Ureter (tissue), 1 donor: ENCODE data around the gene ABCB10. TPM values are rescaled to one million over a fixed set of nuclear protein-coding genes. Genes with fewer than 3 reads are reported as not detected.
"Not testable (repeated sequence)": the region's sequence is repeated elsewhere in the genome, so short reads cannot be mapped to it uniquely, and the experiment has no call there.

Experiments
- DNase-seq: peaks from one replicate; pipeline ENCODE4 v3.0.0-alpha.2; 2020; ENCODE audit warnings: low spot score
- total RNA-seq: library from RNA; stranded (reverse); gene quantifications from one replicate; pipeline ENCODE4 v1.2.4, GENCODE V29; 2023
- donor health status: DM: yes; HTN: yes; CAD: no.

Gene ABCB10
- total RNA-seq, 1 donor from 2014 or later: 13.7 TPM

DNA sequence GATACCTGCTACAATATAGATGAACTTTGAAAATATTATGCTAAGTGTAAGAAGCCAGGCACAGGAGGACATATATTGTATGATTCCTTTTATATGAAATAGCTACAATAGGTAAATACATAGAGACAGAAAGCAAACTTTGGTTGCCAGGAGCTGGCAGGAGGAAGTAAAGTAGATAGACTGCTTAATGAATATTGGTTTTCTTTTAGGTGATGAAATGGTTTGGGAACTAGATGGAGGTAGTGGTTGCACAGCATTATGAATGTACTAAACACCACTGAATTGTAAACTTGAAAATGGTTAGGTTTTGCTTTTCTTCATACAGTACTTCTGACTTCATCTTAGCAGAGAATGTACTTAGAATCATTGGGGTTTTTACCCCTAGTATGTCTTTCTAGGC, 21.5 kb downstream of the ABCB10 start:
- no peak for DNase-seq

DNA sequence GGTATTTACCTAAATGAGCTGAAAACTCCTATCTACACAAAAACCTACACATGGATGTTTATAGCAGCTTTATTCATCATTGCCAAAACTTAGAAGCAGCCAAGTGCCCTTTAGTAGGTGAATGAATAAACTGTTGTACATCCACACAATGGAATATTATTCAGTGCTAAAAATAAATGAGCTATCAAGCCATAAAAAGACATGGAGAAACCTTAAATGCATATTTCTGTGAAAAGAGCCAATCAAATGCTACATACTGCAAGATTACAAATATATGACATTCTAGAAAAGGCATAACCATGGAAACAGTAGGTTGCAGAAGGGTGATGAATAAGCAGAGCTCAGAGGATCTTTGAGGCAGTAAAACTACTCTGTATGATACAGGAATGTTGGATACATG, 23.3 kb downstream of the ABCB10 start:
- no peak for DNase-seq

DNA sequence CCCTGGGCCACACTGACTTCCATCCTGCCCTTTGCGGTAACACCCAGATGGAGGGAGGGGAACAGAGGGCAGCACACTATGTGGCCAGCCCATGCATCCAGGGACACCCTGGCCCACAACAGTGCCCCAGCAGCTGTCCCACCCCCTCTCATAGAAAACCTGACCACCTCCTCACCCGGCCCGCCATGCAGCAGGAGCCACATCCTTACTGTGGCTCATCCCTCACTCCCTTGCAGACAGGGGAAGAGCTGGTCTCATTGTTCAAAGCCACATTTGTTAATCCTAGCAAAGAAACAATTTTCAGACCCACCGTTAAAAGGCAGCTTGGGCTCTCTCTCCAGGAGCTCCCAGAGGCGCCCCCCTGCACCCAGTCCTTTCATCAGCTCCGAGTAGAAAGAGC, 27.2 kb downstream of the ABCB10 start:
- no peak for DNase-seq

DNA sequence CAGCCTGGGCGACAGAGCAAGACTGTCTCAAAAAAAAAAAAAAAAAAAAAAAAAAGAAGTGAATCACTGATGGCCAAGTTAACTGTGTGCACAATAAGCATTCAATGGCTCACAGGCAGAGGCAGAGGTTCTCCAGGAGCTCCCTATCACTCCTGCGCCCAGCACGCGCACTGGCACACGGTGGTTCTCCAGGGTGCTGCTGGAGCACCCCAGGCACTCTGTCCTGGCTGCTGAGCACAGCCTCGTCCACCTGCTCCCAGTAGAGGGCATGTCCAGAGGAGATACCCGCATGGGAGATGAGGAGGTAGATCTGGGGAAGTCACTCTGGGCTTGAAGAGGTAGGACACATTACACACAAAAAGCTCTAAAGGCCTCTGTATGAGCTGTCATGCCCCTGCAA, 28.9 kb downstream of the ABCB10 start:
- DNase-seq: no peak

DNA sequence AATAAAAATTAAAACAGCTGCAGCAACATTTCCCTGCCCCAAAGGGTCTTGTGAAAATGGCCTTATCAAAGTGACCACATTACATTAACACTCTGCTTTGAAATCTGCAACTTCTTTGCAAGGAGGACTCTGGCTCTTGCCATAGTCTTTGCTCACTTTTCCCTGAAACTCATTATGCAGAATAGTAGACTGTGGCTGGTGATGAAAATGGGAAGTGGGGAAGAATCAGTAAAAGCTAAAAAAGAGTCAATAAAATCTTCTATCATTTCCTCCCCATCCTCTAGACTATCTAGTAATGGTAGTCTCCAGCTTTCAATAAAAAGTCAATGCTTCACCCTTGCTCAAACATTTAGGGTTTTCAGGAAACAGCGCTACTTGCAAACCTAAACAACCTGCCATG, 31.8 kb downstream of the ABCB10 start:
- no peak for DNase-seq

DNA sequence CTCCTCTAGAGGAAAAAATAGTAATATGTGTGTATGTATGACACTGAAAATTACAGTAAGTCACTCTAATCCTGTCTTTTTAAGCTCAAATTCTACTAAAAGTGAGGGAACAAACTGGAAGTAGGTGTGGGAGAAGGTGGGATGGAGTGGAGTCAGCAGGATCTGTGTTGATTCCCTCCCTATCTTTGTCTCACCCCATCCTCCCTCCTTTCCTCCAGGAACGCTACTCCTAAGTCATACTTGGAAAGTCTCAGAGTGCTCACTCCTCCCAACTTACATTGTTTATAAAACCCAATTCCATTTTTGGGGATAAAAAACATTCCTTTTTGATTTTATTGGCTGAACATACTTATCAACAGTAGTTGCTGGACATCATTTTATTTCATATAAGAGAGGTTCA, 35.5 kb downstream of the ABCB10 start:
- no peak for DNase-seq

DNA sequence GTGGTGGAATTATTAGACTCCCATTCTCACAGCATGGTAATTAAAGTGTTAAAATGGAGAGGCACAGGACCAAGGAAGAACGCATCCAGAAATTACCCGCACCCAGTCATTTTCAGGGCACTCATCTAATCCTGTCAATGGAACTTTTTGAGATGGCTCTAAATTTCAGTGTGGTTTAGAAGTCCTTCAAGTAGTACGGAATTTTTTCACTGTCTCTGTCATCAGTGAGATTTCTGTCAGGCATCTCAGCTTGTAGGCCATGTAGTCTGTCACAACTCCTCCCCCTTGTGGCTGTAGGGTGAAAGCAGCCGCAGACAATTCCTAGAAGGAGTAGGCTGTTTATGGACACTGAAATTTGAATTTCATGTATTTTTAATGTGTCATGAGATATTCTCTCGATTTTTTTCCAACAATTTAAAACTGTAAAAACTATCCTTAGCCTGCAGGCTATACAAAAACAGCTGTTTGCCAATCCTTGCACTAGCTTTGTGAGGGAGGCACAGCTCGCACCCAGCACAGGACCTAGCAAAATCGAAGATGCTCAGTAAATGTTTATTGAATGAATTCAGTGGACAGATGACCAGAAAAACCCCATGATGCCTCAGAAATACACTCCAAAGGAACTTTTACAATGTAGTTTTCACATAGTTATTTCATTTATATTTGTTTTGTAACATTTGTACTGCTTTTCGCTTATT, 43.8 kb downstream of the ABCB10 start:
- DNase-seq: peak; percentile 69

DNA sequence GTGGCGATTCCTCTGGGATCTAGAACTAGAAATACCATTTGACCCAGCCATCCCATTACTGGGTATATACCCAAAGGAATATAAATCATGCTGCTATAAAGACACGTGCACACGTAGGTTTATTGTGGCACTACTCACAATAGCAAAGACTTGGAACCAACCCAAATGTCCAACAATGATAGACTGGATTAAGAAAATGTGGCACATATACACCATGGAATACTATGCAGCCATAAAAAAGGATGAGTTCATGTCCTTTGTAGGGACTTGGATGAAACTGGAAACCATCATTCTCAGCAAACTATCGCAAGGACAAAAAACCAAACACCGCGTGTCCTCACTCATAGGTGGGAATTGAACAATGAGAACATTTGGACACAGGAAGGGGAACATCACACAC, 46.9 kb downstream of the ABCB10 start:
- not testable (repeated sequence) for DNase-seq

DNA sequence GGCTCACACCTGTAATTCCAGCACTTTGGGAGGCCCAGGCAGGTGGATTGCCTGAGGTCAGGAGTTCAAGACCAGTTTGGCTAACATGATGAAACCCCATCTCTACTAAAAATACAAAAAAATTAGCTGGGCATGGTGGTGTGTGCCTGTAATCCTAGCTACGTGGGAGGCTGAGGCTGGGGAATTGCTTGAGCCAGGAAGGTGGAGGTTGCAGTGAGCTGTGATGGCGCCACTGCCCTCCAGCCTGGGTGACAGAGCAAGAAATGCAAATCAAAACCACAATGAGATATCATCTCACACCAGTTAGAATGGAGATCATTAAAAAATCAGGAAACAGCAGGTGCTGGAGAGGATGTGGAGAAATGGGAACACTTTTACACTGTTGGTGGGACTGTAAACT, 47.3 kb downstream of the ABCB10 start:
- DNase-seq: not testable (repeated sequence)

DNA sequence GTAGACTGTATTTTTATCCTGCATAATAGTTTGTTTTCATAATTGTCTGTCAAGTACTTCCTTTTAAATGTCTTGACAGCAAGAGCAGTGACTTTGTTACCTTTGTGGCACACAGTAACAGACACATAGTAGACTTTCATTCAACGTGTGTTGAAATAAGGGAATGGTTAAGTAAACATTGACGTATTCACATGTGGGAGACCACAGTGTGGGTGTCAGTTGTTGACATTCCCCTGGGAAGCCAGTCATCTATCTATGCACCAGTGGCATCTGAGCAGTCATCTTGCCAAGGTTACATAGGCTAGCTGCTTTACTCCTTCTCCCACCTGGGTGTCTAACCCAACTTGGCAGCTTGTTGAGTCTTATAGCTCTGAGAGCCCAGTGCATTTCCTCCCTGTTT, 48.9 kb downstream of the ABCB10 start:
- DNase-seq: no peak

DNA sequence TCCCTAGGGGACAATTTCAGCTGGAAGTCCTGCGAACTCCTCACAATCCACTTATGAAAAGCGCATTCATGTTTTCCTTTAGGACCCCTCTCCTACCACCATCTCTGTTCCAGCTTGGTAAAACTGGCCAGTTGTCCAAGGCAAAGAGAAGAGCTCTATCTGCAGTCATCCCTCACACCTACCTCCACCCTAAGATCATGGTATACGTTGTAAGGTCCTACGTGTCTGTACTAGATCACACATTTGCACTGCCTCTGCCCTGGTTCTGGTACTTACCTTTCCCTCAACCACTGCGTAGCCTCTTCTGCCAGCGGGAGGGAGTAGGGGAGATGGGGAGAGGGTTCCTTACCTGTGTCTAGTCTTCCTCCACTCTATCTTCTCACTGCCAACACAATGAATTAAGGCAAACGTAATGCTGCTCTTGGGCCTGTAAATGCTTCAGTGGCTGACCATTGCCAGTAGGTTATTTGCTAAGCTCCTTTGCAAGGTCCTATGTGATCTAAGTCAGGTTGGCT, 49.6 kb downstream of the ABCB10 start:
- DNase-seq: no peak

DNA sequence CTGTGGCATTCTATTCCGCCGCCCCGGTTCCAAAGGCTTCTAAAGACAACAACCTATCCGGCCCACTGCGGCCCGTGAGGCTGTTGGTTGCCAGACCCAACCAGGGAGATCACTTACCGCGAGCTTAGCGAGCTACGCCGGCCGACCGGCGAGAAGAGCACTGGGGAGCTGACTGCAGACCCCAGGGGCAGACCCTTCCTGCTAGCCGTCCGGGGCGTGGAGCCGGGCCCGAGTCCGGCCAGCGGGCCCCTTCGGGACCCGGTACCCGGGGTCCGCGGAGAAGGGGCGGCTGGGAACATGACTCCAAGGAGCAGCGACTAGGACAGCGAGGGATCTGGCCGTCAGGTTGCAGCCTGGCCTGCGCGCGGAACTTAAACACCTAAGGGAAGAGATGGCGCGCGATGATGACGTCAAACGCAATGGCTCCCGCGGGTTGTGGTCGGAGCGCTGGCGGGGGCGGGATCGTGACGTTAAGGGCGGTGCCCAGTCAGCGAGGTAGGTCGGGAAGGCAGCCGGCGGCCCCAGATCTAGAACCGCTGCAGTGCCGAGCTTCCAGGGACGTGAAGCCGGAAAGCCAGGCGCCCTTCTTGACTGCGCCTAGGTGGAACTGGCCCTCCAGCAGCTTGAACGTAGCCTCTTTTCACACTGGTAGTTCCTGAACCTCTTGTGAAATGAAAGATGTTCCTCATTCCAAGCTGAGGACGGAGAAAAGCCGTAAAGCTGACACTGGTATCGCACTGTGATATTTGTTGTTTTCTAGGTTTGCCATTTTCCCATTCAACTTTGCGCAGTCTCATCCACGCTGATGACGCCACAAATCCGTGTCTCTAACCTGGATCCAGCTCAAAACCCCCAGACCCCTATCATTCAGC, 50.3 kb downstream of the ABCB10 start, which contains the start of gene NUP133:
TSS of gene NUP133 (minus strand) at position 391 of the 872 bp plus-strand sequence. CDS start at position 299, 92 bp downstream.
- DNase-seq: peak; percentile 100

DNA sequence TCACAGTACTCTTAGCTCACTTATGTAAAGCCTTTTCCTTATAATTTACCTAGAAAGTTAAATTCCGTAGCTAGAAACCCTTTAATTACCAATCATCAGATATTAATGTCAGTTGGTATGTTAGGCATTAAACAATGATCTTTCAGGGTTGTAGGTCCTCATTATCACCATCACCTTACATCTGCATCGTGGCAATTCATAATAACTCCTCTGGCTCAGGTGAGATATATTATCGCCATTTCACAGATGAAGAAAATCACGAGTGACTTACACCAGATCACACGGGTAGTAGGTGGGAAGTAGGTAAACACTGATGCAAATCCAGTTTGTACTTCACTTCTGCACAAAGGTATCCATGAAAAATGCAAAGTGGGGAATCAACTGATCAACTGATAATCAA, 51.0 kb downstream of the ABCB10 start:
- no peak for DNase-seq

DNA sequence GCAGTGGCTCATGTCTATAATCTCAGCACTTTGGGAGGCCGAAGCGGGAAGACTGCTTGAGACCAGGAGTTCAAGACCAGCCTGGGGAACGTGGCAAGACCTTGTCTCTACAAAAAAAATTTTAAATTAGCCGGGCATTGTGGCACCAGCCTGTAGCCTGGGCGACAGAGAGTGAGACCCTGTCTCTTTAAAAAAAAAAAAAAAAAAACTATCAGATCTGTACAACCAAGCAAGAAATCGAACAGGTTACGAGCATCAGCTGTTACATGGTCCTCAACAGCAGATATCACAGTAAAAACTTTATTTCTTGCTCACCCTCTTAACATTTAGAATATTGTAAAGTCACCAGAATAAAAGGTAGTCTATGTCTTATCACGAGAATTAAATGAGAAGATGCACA, 51.9 kb downstream of the ABCB10 start:
- DNase-seq: no peak

DNA sequence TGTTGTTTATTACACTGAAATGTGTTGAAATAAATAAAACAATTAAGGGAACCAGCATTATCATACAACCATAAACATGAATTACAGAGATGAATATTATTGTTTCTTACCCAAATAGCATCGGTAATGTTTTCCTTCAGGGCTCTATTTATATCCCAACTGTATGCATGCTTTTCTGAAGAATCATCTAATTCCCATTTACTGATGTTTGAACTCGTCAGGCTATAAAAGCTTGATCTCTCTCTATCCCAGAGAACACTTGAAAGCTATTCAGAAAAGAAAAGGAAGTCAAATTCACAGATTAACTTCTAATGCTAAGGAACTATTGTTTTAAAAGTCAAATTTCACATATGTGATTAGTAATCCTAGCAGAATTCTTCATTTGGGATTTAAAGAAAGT, 62.7 kb downstream of the ABCB10 start:
- no peak for DNase-seq

DNA sequence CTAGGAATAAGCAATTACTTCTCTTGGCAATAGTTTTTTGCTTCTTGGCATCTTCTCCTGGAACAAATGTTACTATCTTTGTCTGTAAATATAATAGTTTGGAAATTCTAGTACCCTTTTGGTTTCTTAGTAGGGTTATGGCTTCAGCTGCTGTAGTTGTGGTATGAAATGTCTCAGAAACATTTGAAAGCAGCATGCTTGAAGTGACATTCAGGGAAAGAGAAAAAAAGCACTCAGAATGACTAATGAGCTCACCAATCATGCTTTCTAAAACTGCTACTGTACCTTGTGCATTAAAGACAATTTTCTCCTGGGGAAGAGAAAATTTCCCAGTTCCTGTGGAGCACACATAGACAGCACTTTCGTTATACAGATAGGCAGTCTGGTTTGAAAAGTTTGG, 71.3 kb downstream of the ABCB10 start:
- DNase-seq: no peak

DNA sequence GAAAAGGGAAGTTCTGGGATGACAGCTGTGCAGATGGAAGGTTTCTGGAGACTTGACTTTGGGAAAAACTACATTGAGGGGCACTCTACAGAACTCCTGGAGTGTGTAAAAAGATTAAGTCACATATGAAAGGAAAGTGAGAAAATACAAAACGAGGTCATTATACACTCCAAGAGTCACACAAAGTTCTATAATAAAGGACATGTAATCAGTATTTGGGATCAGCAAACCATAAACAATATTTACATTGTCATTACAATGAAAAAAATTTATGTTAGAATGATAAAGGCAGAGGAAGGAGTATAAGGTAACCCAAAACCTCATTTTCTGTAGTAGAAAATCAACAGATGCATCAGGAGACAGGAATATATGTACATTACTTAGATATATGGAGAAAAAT, 73.2 kb downstream of the ABCB10 start:
- no peak for DNase-seq

DNA sequence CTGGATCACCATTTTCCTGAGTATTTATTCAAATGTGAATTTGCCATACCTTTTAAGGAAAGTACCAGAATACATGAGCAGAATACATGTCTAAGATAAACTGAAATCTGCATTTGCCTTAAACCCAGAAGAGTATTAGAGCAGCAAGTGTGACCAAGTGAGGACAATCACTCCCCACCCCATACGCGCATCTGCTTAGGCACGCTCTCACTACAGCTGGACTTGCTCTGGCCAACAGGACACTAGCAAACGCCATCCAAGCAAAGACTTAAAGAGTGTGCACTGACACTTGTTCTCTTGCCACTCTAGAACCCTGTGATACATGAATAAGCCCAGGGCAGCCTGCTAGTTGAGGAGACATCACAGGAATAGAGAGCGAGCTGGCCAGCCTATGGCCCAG, 76.0 kb downstream of the ABCB10 start:
- no peak for DNase-seq

DNA sequence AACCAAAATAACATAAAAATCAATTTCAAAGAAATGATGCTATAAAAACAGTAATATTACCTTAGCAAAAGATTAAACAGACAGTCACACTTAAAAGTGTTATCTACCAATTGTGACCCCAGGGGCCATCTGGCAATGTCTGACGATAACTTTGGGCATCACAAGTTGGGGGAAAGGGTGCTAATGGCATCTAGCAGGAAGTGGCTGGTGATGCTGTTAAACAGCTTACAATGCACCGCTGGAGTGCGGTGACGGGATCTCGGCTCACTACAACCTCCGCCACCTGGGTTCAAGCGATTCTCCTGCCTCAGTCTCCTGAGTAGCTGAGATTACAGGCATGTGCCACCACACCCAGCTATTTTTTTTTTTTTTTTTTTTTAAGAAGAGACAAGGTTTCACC, 78.0 kb downstream of the ABCB10 start:
- no peak for DNase-seq

DNA sequence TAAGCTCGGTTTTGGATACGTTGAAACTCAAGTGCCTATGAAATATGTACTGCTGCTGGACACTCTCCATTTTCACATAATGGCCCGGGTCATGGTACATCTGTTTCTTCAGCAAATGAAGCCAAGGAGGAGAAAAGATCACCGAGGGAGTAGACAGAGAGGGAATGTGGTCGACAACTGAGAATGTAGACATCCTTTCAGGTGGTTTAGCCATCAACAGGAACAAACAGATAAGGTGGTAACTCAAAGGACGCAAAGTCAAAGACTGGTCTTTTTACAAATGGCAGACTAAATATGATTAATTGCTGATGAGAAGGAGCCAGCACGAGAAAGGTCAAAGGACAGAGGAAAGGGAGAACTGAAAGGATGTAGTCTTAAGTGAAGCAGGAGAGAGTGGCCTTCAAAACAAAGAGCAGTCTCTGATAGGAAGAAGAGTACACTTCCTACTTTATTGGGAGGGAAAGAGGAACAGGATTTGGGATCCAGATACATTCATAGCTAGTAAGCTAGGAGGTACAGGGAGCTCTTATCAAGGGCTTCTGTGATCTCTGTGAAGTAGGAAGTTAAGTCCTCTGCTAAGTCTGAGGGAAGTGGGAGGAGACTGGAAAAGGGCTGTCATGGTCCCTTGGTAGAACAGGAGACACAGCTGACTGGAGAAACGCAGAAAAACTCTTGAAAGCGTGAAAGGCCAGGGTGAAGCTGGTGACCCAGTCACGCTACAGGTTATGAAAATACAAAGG, 78.7 kb downstream of the ABCB10 start:
- no peak for DNase-seq

DNA sequence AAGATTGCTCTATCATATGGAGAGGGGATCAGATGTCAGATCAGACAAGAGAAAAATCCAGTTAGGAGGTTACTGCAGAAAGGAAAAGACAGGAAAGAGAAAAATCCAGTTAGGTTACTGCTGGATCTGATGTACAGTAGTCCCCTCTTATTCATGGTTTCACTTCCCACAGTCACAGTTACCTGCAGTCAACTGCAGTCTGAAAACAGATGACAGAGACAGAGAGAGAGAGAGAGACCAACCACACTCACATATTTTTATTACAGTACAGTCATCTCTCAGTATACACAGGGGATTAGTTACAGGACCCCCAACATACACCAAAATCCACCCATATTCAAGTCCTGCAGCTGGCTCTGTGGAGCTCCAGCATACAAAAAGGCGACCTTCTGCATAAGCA, 79.7 kb downstream of the ABCB10 start:
- no peak for DNase-seq

DNA sequence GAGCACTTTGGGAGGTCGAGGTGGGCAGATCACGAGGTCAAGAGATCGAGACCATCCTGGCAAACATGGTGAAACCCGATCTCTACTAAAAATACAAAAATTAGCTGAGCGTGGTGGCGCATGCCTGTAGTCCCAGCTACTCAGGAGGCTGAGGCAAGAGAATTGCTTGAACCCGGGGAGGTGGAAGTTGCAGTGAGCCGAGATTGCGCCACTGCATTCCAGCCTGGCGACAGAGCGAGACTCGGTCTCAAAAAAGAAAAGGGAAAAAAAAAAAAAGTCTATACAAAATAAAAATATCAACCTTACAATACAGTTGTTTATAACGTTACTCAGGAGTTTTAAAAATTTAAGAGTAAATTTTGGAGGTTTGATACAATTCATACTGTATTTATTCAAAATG, 82.6 kb downstream of the ABCB10 start:
- not testable (repeated sequence) for DNase-seq
